ENCODE data around the gene STAT5A.

GRCh38 chr17:42281571-42282096, 6.7 kb upstream of the STAT5A start:
- TF ChIP-seq ZNF274 (IDR thresholded peaks at IDR 0.05; ENCODE audit: low read depth, low read length): no peak
- TF ChIP-seq YY1 (IDR thresholded peaks at IDR 0.05; ENCODE audit: insufficient read depth, insufficient read length): no peak
- TF ChIP-seq SUZ12 (IDR thresholded peaks at IDR 0.05; ENCODE audit: extremely low read depth, insufficient read depth, insufficient read length): no peak
